ENCODE data around the gene TMOD4. TPM values are rescaled to one million over a fixed set of nuclear protein-coding genes. Genes with fewer than 3 reads are reported as not detected.

Gene TMOD4
- not detected in 2 replicates for total RNA-seq

GRCh38 chr1:151175863-151176262 lies at the start of gene TMOD4:
Gene TMOD4 (minus strand): TSS chr1:151175981. CDS start chr1:151174875, 1,106 bp downstream.

GRCh38 chr1:151198254-151199127 lies 22.7 kb upstream of the TMOD4 start, which contains the start of gene PIP5K1A:
Gene PIP5K1A (plus strand): TSS chr1:151198552. CDS start chr1:151198997, 445 bp downstream.

GRCh38 chr1:151189637-151190445 lies 14.1 kb upstream of the TMOD4 start, which contains the start of gene VPS72:
Gene VPS72 (minus strand): TSS chr1:151190197. CDS start chr1:151190121, 76 bp downstream.

GRCh38 chr1:151165738-151166504 lies 9.9 kb downstream of the TMOD4 start, which contains the start of the genes LYSMD1 and SCNM1:
Gene LYSMD1 (minus strand): TSS chr1:151165902. CDS start chr1:151165258, 644 bp downstream.
Gene SCNM1 (plus strand): TSS chr1:151166144. CDS start chr1:151166153, 9 bp downstream.

GRCh38 chr1:151156515-151156819 lies 19.3 kb downstream of the TMOD4 start, which contains the start of gene TNFAIP8L2:
Gene TNFAIP8L2 (plus strand): TSS chr1:151156649. CDS start chr1:151158698, 2,049 bp downstream.

GRCh38 chr1:151146412-151147131 lies 29.2 kb downstream of the TMOD4 start, which contains the start of gene SEMA6C:
Gene SEMA6C (minus strand): TSS chr1:151146631. CDS start chr1:151142621, 4,010 bp downstream.

Other genes with a start within 250 kb of the TMOD4 start
- 45.4 and 57.7 TPM in 2 replicates for gene SETDB1, start 249.6 kb downstream of the TMOD4 start, total RNA-seq
- 59.7 and 79.5 TPM in 2 replicates for gene CERS2, start 201.1 kb downstream of the TMOD4 start, total RNA-seq
- gene ANXA9, start 193.7 kb downstream of the TMOD4 start, total RNA-seq, result 0.39 and 2.0 TPM in 2 replicates
- gene MINDY1, start 169.1 kb downstream of the TMOD4 start, total RNA-seq, result 10.6 and 11.0 TPM in 2 replicates
- gene PRUNE1, start 167.5 kb downstream of the TMOD4 start, total RNA-seq, result 14.9 and 16.5 TPM in 2 replicates
- 66.4 and 157 TPM in 2 replicates for gene BNIPL, start 139.4 kb downstream of the TMOD4 start, total RNA-seq
- gene C1orf56, start 128.2 kb downstream of the TMOD4 start, total RNA-seq, result 3.1 and 3.9 TPM in 2 replicates
- gene CDC42SE1, start 116.4 kb downstream of the TMOD4 start, total RNA-seq, result 95.4 and 112 TPM in 2 replicates
- gene MLLT11, start 115.6 kb downstream of the TMOD4 start, total RNA-seq, result 8.0 and 9.8 TPM in 2 replicates
- gene GABPB2, start 105.2 kb downstream of the TMOD4 start, total RNA-seq, result 7.6 and 11.4 TPM in 2 replicates
- gene SEMA6C, start 29.4 kb downstream of the TMOD4 start, total RNA-seq, result 7.6 and 20.8 TPM in 2 replicates
- gene TNFAIP8L2, start 19.3 kb downstream of the TMOD4 start, total RNA-seq, result not detected in 2 replicates
- 11.0 and 16.1 TPM in 2 replicates for gene LYSMD1, start 10.1 kb downstream of the TMOD4 start, total RNA-seq
- 29.1 and 41.6 TPM in 2 replicates for gene SCNM1, start 9.8 kb downstream of the TMOD4 start, total RNA-seq
- gene VPS72, start 14.2 kb upstream of the TMOD4 start, total RNA-seq, result 40.4 and 51.0 TPM in 2 replicates
- 97.0 and 110 TPM in 2 replicates for gene PIP5K1A, start 22.6 kb upstream of the TMOD4 start, total RNA-seq
- 173 and 181 TPM in 2 replicates for gene PSMD4, start 78.8 kb upstream of the TMOD4 start, total RNA-seq
- gene ZNF687, start 106.3 kb upstream of the TMOD4 start, total RNA-seq, result 24.7 and 25.3 TPM in 2 replicates
- gene PI4KB, start 151.4 kb upstream of the TMOD4 start, total RNA-seq, result 76.3 and 101 TPM in 2 replicates
- 72.2 and 78.5 TPM in 2 replicates for gene RFX5, start 171.3 kb upstream of the TMOD4 start, total RNA-seq
- 2.0 and 5.9 TPM in 2 replicates for gene SELENBP1, start 196.7 kb upstream of the TMOD4 start, total RNA-seq
- gene PSMB4, start 223.6 kb upstream of the TMOD4 start, total RNA-seq, result 315 and 439 TPM in 2 replicates

Data from placental epithelial cell (primary cell).